ENCODE results near the gene RABEP2.

DNA sequence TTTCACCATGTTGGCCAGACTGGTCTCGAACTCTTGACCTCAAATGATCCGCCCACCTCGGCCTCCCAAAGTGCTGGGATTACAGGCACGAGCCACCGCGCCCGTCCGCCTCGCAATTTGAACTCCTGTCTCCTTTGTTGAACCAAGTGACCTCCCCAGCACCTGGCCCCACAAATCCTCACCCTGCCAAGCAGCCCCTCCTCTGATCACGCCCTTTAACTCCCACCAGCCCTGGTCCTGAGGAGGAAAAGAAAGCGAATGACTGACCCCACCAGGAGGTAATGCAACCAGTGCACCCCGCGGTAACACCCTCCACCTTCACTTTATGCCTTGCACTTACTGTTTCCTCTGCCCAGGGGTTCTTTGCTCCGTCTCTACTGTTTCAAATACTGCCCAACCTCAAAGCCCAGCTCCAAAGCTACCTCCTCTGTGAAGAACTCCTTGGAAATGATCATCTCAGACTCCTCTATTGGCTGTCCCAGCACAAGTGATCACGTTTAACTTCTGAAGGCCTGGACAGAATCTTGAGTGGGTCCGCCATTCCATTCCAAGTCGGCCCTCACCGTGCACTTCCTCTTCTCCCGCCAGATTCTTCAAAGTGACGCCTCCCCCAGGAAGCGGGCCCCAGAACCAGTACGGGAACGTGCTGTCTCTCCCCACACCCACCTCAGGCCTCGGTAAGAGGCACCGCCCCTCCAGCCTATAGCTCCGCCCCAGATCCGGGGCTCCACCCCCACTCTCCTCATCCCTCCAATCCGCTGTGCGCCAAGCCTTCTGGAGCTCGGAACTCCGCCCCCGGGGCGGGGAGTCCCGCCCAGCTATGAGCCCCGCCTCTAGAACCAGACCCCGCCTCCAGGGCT is 11.1 kb upstream of the RABEP2 start:
- TF ChIP-seq, protein P1, sequence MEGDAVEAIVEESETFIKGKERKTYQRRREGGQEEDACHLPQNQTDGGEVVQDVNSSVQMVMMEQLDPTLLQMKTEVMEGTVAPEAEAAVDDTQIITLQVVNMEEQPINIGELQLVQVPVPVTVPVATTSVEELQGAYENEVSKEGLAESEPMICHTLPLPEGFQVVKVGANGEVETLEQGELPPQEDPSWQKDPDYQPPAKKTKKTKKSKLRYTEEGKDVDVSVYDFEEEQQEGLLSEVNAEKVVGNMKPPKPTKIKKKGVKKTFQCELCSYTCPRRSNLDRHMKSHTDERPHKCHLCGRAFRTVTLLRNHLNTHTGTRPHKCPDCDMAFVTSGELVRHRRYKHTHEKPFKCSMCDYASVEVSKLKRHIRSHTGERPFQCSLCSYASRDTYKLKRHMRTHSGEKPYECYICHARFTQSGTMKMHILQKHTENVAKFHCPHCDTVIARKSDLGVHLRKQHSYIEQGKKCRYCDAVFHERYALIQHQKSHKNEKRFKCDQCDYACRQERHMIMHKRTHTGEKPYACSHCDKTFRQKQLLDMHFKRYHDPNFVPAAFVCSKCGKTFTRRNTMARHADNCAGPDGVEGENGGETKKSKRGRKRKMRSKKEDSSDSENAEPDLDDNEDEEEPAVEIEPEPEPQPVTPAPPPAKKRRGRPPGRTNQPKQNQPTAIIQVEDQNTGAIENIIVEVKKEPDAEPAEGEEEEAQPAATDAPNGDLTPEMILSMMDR (IDR thresholded peaks at IDR 0.05; ENCODE audit: low read length), result no peak
- TF ChIP-seq EZH2 (IDR thresholded peaks at IDR 0.05; ENCODE audit: borderline replicate concordance, low read length), result no peak

All from OCI-LY1 (cell line).